Stimulated activated CD4-positive, alpha-beta T cell treated with anti-CD3 and anti-CD28 coated beads, Interleukin-1b, Interleukin-23, amount 100 ng/mL, for 48 hours (primary cell): Measurements from ENCODE around the gene ATG2B.

Experiments used
- DNase-seq: peaks from one replicate; pipeline ENCODE4 v3.0.0-alpha.2; 2020

The ATG2B gene

GRCh38 chr14:96309133-96309895 lies 53.8 kb downstream of the ATG2B start:
- DNase-seq = no peak

GRCh38 chr14:96307434-96307833 lies 55.7 kb downstream of the ATG2B start:
- DNase-seq = no peak

- no peak for DNase-seq
Observed at GRCh38 chr14:96304956-96305355, 58.2 kb downstream of the ATG2B start.

GRCh38 chr14:96303981-96304380 lies 59.2 kb downstream of the ATG2B start:
- no peak for DNase-seq

GRCh38 chr14:96299441-96299840 lies 63.7 kb downstream of the ATG2B start:
- no peak for DNase-seq

GRCh38 chr14:96297997-96298515 lies 65.1 kb downstream of the ATG2B start:
- no peak for DNase-seq

GRCh38 chr14:96297000-96297399 lies 66.1 kb downstream of the ATG2B start:
- no peak for DNase-seq

- DNase-seq = no peak
Observed at GRCh38 chr14:96294246-96294645, 68.9 kb downstream of the ATG2B start.

GRCh38 chr14:96287856-96288255 lies 75.3 kb downstream of the ATG2B start:
- DNase-seq = no peak

- DNase-seq = no peak
Observed at GRCh38 chr14:96286251-96286650, 76.9 kb downstream of the ATG2B start.

GRCh38 chr14:96285667-96286066 lies 77.5 kb downstream of the ATG2B start:
- DNase-seq = no peak

- no peak for DNase-seq
Observed at GRCh38 chr14:96284430-96284829, 78.7 kb downstream of the ATG2B start.

- no peak for DNase-seq
Observed at GRCh38 chr14:96284008-96284407, 79.1 kb downstream of the ATG2B start.

GRCh38 chr14:96281486-96281885 lies 81.7 kb downstream of the ATG2B start:
- no peak for DNase-seq

GRCh38 chr14:96280104-96280503 lies 83.0 kb downstream of the ATG2B start:
- no peak for DNase-seq

GRCh38 chr14:96279564-96279963 lies 83.6 kb downstream of the ATG2B start:
- DNase-seq = no peak

GRCh38 chr14:96277890-96278289 lies 85.3 kb downstream of the ATG2B start:
- no peak for DNase-seq

- DNase-seq = peak; percentile 63
Observed at GRCh38 chr14:96275177-96276112, 87.7 kb downstream of the ATG2B start.

GRCh38 chr14:96274543-96274942 lies 88.6 kb downstream of the ATG2B start:
- no peak for DNase-seq

- no peak for DNase-seq
Observed at GRCh38 chr14:96274122-96274521, 89.0 kb downstream of the ATG2B start.

GRCh38 chr14:96273629-96274028 lies 89.5 kb downstream of the ATG2B start:
- no peak for DNase-seq

- no peak for DNase-seq
Observed at GRCh38 chr14:96272777-96273473, 90.2 kb downstream of the ATG2B start.

- no peak for DNase-seq
Observed at GRCh38 chr14:96271421-96271762, 91.7 kb downstream of the ATG2B start.
